Measurements from ENCODE around the gene GPR3.

The GPR3 gene

GRCh38 chr1:27358928-27359313 lies 33.5 kb upstream of the GPR3 start:
- DNase-seq (ENCODE audit: low read depth) = no peak
- H3K4me3 ChIP-seq (ENCODE audit: control insufficient read depth, low read depth, low read length) = no peak overlapping the region
- TF ChIP-seq, protein P1, sequence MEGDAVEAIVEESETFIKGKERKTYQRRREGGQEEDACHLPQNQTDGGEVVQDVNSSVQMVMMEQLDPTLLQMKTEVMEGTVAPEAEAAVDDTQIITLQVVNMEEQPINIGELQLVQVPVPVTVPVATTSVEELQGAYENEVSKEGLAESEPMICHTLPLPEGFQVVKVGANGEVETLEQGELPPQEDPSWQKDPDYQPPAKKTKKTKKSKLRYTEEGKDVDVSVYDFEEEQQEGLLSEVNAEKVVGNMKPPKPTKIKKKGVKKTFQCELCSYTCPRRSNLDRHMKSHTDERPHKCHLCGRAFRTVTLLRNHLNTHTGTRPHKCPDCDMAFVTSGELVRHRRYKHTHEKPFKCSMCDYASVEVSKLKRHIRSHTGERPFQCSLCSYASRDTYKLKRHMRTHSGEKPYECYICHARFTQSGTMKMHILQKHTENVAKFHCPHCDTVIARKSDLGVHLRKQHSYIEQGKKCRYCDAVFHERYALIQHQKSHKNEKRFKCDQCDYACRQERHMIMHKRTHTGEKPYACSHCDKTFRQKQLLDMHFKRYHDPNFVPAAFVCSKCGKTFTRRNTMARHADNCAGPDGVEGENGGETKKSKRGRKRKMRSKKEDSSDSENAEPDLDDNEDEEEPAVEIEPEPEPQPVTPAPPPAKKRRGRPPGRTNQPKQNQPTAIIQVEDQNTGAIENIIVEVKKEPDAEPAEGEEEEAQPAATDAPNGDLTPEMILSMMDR (IDR thresholded peaks at IDR 0.05; ENCODE audit: control insufficient read depth, insufficient read depth, low read depth, low read length, missing control alignments) = no peak

- TF ChIP-seq, protein P1 (IDR thresholded peaks at IDR 0.05; ENCODE audit: control insufficient read depth, insufficient read depth, low read depth, low read length, missing control alignments) = no peak
- no peak for DNase-seq (ENCODE audit: low read depth)
- no peak overlapping the region for H3K4me3 ChIP-seq (ENCODE audit: control insufficient read depth, low read depth, low read length)
Measured at GRCh38 chr1:27359822-27360158, 32.6 kb upstream of the GPR3 start.

DNA sequence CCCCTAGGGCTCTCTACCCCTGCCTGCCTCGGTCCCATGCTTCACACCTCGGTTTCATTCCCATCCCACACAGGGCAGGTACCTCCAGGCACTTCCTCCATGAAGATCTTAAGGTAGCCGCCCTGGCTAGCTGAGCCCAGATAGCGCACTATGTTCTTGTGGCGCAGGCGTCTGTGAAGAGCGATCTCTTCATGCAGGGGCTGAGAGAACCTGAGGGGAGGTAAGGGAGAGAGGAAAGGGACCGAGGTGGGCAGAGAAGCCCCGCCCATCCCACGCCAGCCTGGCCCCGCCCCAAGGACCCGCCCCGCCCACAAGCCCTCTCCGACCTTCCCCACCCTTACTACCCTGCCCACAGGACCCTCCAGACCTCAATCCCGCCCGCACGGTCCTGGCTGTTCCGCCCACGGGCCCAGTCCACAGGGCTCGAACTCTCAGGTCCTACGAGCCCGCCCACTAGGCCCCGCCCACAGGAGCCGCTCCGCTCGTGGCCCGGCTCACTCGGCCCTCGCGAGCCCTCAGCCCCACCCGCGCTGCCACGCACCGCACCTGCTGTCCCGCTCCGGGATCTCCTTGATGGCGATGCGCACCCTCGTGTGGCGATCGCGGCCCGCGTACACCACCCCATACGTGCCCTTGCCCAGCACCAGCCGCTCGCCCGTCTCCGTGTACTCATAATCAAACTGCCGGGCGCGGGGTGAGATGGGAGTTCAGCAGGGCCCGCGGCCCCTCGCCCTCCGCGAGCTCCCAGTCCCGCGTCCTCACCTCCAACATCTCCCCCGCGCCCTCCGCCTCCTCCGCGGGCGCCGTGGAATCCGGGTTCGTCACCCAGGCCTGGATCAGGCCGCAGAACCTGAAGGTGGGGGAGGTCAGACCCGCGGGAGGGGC lies 32.0 kb upstream of the GPR3 start:
- TF ChIP-seq, protein P1 (IDR thresholded peaks at IDR 0.05; ENCODE audit: control insufficient read depth, insufficient read depth, low read depth, low read length, missing control alignments) = no peak
- H3K4me3 ChIP-seq (ENCODE audit: control insufficient read depth, low read depth, low read length) = no peak overlapping the region
- no peak for DNase-seq (ENCODE audit: low read depth)

- DNase-seq (ENCODE audit: low read depth) = no peak
- TF ChIP-seq, protein P1 (IDR thresholded peaks at IDR 0.05; ENCODE audit: control insufficient read depth, insufficient read depth, low read depth, low read length, missing control alignments) = no peak
- no peak overlapping the region for H3K4me3 ChIP-seq (ENCODE audit: control insufficient read depth, low read depth, low read length)
Measured at GRCh38 chr1:27361044-27361402, 31.4 kb upstream of the GPR3 start.

DNA sequence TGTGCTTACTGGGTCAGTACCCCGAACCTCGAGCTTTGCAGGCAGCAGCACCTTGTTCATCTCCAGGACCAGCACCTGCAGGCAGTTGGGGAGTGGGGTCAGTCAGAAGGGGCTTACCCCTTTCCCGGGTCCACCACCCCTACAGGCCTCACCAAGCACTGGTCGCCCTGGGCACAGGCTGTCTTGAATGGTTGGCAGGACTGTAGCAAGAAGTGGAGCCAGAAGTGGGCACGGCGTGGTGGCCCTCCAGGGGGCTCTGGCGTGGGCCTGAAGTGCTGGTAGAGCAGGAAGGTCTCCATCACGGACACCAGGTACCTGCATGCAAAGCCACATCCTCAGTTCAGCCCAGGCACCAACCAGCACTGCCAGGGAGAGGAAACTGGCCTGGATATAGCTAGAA lies 30.9 kb upstream of the GPR3 start:
- TF ChIP-seq, protein P1 (IDR thresholded peaks at IDR 0.05; ENCODE audit: control insufficient read depth, insufficient read depth, low read depth, low read length, missing control alignments) = no peak

GRCh38 chr1:27363766-27364695 lies 28.4 kb upstream of the GPR3 start:
- DNase-seq (ENCODE audit: low read depth) = no peak
- TF ChIP-seq, protein P1 (IDR thresholded peaks at IDR 0.05; ENCODE audit: control insufficient read depth, insufficient read depth, low read depth, low read length, missing control alignments) = no peak
- H3K4me3 ChIP-seq (ENCODE audit: control insufficient read depth, low read depth, low read length) = no peak overlapping the region

More for the DNA sequence above, 30.9 kb upstream of the GPR3 start:
- no peak overlapping the region for H3K4me3 ChIP-seq (ENCODE audit: control insufficient read depth, low read depth, low read length)
- DNase-seq (ENCODE audit: low read depth) = no peak
